Cardiac muscle cell (in vitro differentiated cells and primary cell): ENCODE measurements around the gene MGAT5. TPM values are rescaled to one million over a fixed set of nuclear protein-coding genes. Genes with fewer than 3 reads are reported as not detected.

Experiments
- DNase-seq, 2 donors: peaks; one replicate each; pipeline versions ENCODE4 v3.0.0 to v3.0.0-alpha.2; 2010 to 2017; ENCODE audit warnings: low read depth in 1 of 2, low spot score in 1 of 2
- H3K27ac ChIP-seq: fragments of 200-600 bp; sonication (generic); 2 replicates; pipeline ENCODE4 v1.5.1; 2016
- H3K27me3 ChIP-seq: fragments of 200-600 bp; sonication (generic); 2 replicates; pipeline ENCODE4 v1.6.0; 2016; ENCODE audit warnings: control low read depth
- H3K36me3 ChIP-seq: fragments of 200-600 bp; sonication (generic); 2 replicates; pipeline ENCODE4 v1.5.1; 2016; ENCODE audit warnings: control low read depth
- H3K4me1 ChIP-seq: fragments of 200-600 bp; sonication (generic); 2 replicates; pipeline ENCODE4 v1.8.1; 2017; ENCODE audit warnings: low read depth, mild to moderate bottlenecking, mixed run types
- H3K4me3 ChIP-seq: fragments of 200-600 bp; sonication (generic); 2 replicates; pipeline ENCODE4 v1.5.1; 2016; ENCODE audit warnings: mild to moderate bottlenecking
- H3K9me3 ChIP-seq: fragments of 200-600 bp; sonication (generic); 2 replicates; pipeline ENCODE4 v1.5.1; 2017; ENCODE audit warnings: low read depth, mild to moderate bottlenecking, control low read depth
- polyA plus RNA-seq: library from polyadenylated mRNA; unstranded; fragments of >200 nt; fragmentation: Nextera tagmentation; extraction: Ambion mirVana; gene quantifications from 2 replicates; pipeline ENCODE4 v1.2.1, GENCODE V29; 2016
- total RNA-seq: library from RNA; depleted of rRNA; stranded (reverse); fragments of >200 nt; gene quantifications from 2 replicates; pipeline ENCODE4 v1.2.3, GENCODE V29; 2016
- TF ChIP-seq, protein P1 (sequence below): IDR thresholded peaks from 2 replicates; pipeline ENCODE4 v1.5.1; 2012; ENCODE audit warnings: low read depth, mild to moderate bottlenecking, low read length

MGAT5 gene
- total and polyA plus RNA-seq, 2 experiments from 2014 or later: 12.5 to 66.8 TPM

DNA sequence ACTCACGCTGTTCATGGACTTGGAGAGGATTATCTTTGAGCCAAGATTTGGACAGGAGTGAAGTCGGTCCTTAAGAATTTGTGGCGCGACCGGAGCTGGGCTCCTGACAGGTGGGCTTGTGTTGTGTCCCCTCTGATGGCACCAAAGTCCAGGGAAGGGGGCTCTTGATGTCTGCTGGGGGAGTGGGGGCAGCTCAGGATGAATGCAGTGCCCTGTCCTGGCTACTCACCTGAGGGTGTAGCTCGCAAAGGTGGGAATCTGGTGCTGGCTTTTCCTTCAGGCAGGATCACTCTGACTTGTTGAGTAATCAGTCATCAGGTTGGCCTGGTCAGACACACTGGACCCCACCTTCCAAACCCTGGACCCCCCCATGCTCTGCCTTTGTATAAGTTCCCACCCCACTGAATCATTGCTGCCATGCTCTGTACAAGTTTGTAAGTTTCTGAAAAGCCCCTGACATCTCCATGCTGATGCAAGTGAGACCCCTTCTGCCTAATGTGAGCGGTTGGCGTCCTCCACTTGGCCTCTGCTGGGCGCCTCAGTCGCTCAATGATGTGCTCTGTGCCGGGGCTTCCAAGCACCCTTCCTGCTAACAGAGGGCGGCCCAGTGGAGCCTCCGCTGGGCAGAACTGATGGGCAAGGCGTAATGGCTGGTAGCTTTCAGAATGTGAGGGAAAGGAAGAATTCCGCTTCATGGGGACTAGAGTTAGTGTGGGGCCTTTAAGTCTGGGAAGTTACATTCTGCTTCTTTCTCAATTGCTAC is 196.1 kb downstream of the MGAT5 start:
- DNase-seq: no peak
- Histone ChIP-seq H3K27ac (peak overlapping the region; percentile 10), H3K36me3 (peaks cover 6% of the 10 kb centered on the region), H3K4me1 (no peaks in the 10 kb centered on the region), H3K9me3 (no peaks in the 10 kb centered on the region), H3K4me3 (no peak overlapping the region), H3K27me3 (no peaks in the 10 kb centered on the region)
- TF ChIP-seq, protein P1, sequence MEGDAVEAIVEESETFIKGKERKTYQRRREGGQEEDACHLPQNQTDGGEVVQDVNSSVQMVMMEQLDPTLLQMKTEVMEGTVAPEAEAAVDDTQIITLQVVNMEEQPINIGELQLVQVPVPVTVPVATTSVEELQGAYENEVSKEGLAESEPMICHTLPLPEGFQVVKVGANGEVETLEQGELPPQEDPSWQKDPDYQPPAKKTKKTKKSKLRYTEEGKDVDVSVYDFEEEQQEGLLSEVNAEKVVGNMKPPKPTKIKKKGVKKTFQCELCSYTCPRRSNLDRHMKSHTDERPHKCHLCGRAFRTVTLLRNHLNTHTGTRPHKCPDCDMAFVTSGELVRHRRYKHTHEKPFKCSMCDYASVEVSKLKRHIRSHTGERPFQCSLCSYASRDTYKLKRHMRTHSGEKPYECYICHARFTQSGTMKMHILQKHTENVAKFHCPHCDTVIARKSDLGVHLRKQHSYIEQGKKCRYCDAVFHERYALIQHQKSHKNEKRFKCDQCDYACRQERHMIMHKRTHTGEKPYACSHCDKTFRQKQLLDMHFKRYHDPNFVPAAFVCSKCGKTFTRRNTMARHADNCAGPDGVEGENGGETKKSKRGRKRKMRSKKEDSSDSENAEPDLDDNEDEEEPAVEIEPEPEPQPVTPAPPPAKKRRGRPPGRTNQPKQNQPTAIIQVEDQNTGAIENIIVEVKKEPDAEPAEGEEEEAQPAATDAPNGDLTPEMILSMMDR: no peak

DNA sequence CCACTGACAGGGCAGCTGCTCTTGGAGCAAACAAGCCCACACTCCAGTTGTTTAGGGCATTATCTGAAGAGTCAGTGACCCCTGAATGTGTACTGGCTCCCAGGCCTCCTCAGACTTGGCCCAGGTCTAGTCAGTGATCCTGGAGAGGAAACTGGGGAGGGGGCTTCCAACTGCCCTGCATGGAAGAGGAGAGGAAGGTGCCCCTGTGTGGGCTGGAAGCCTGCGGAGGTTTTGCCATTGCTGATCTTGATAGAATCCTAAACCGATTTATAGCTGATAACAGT is 197.4 kb downstream of the MGAT5 start:
- Histone ChIP-seq H3K9me3 (no peaks in the 10 kb centered on the region), H3K27me3 (no peaks in the 10 kb centered on the region), H3K27ac (no peak overlapping the region), H3K4me3 (no peak overlapping the region), H3K36me3 (peaks cover 13% of the 10 kb centered on the region), H3K4me1 (no peaks in the 10 kb centered on the region)
- TF ChIP-seq, protein P1: no peak
- no peak for DNase-seq

DNA sequence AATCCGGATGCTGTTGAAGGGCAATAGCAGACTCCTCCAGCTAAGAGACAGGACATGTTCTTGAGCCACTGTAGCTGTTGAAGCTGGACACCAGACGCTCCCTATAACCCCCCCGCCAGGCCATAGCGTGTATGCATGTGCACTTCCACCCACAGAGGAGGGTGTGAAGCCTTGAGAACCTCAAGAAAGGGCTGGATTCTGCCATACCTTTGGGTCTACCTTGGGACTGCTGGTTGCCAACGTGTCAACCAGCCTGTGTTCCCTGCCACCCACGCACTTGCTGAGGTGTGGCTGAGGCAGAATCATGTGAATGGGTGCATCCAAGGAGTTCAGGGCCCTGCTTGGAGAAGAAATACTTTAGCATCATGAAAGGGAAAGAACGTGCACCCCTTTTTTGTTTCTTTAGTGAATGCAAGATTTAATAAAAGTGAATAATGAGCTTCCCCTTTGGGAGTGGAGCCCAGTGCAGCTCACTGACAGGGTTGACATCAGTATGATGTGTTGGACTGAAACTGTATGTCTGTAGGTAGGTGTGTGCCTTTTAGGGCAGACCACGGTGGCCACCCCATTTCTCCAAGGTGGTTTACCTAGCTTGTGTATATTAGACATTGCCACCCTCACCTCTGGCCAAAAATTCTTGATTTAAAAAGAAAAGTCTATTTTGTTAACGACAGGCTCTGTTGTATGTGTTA is 198.3 kb downstream of the MGAT5 start:
- TF ChIP-seq, protein P1: no peak
- H3K4me1 ChIP-seq: no peaks in the 10 kb centered on the region

DNA sequence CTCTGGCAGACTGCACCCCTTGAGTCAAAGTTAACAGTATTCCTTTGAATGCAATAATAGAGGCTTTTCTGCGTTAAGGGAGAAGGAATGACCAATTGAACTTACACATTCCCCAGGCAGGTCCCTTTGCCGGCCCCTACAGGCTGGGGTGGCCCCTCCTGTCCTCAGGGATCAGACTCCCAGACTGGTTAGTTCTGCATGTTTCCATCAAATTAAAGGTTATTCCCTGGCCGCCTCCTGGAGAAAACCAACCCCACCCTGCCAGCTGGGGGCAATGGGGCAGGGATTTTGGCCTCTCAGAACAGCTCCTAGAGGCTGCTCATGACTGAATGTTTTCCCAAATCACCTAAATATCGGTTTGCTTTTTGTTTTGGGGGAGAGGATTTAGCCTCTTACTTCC is 199.6 kb downstream of the MGAT5 start:
- no peak for DNase-seq

More for the DNA sequence above, 198.3 kb downstream of the MGAT5 start:
- DNase-seq: no peak
- H3K27ac ChIP-seq: no peak overlapping the region
- H3K4me3 ChIP-seq: no peak overlapping the region
- H3K27me3 ChIP-seq: no peaks in the 10 kb centered on the region
- H3K36me3 ChIP-seq: peaks cover 13% of the 10 kb centered on the region
- no peaks in the 10 kb centered on the region for H3K9me3 ChIP-seq

DNA sequence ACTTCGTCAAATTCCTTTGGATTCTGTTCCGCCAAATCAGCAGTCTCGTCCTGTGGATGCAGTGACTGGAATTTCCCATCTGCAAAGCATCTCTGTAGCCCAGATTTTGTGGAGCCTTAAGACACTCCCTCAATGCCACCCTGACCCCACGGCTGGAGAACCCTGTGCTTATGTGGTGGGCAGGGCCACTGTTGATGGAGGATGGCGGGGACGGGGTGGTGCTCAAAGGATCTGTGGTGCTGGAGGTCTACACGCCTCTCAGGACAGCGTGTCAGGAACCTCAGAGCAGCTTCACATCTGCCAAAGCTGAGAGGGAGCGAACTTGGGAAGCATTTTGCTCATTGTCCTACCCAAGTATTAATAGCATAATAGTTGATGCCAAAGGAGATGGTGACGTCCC is 200.1 kb downstream of the MGAT5 start:
- Histone ChIP-seq H3K4me1 (no peaks in the 10 kb centered on the region), H3K9me3 (no peaks in the 10 kb centered on the region), H3K36me3 (peaks cover 13% of the 10 kb centered on the region), H3K27ac (peak overlapping the region; percentile 6), H3K27me3 (no peaks in the 10 kb centered on the region), H3K4me3 (no peak overlapping the region)
- TF ChIP-seq, protein P1: no peak
- DNase-seq: no peak

More for the DNA sequence above, 199.6 kb downstream of the MGAT5 start:
- peaks cover 16% of the 10 kb centered on the region for H3K36me3 ChIP-seq
- H3K4me1 ChIP-seq: no peaks in the 10 kb centered on the region
- TF ChIP-seq, protein P1: no peak
- H3K27me3 ChIP-seq: no peaks in the 10 kb centered on the region
- H3K9me3 ChIP-seq: no peaks in the 10 kb centered on the region
- peak overlapping the region; percentile 9 for H3K27ac ChIP-seq
- H3K4me3 ChIP-seq: no peak overlapping the region
